Renal pelvis (tissue), 12 donors: ENCODE data around the gene NTMT1. TPM values are rescaled to one million over a fixed set of nuclear protein-coding genes. Genes with fewer than 3 reads are reported as not detected.
A peak's percentile ranks its signal among the peaks of the same experiment; 100 is the strongest.
"Not testable (repeated sequence)": the region's sequence is repeated elsewhere in the genome, so short reads cannot be mapped to it uniquely, and the experiment has no call there.

ENCODE experiments used
- DNase-seq: peaks from one replicate; pipeline ENCODE4 v3.0.0-alpha.2; 2013
- long read RNA-seq, 16 experiments: transcript quantifications; one replicate each; lab custom pipeline, GENCODE V29; 2026
- polyA plus RNA-seq, 3 donors: library from polyadenylated mRNA; unstranded; fragments of 120-200 nt; gene quantifications; one replicate each; pipeline ENCODE4 v1.2.1, GENCODE V29; 2013; ENCODE audit not compliant: insufficient read length in 3 of 3

Gene NTMT1
- polyA plus RNA-seq, result 10 to 100 TPM; 33.1 to 39.3 (median 36.0) TPM
- long read RNA-seq, donor 1, transcript NTMT1-203 (4 exons, 1,315 nt), result major isoform, 15 of 26 reads
- long read RNA-seq, donor 1, partial matches to known transcripts, result 5 of 26 reads
- long read RNA-seq, donor 1, other reads (novel, unspliced or antisense), result 0 of 26 reads
- long read RNA-seq, donor 2, transcript NTMT1-203 (4 exons, 1,315 nt), result major isoform, 12 of 18 reads
- long read RNA-seq, donor 2, partial matches to known transcripts, result 0 of 18 reads
- long read RNA-seq, donor 2, other reads (novel, unspliced or antisense), result 0 of 18 reads
- long read RNA-seq, donor 3, transcript NTMT1-206 (4 exons, 576 nt), result major isoform, 5 of 14 reads
- long read RNA-seq, donor 3, partial matches to known transcripts, result 0 of 14 reads
- long read RNA-seq, donor 3, other reads (novel, unspliced or antisense), result 0 of 14 reads
- long read RNA-seq, donor 4, transcript NTMT1-203 (4 exons, 1,315 nt), result major isoform, 11 of 26 reads
- long read RNA-seq, donor 4, transcript NTMT1-206 (4 exons, 576 nt), result minor isoform, 6 of 26 reads
- long read RNA-seq, donor 4, transcript NTMT1-202 (4 exons, 741 nt), result minor isoform, 6 of 26 reads
- long read RNA-seq, donor 4, partial matches to known transcripts, result 0 of 26 reads
- long read RNA-seq, donor 4, other reads (novel, unspliced or antisense), result 0 of 26 reads
- long read RNA-seq, donor 5, transcript NTMT1-203 (4 exons, 1,315 nt), result major isoform, 6 of 13 reads
- long read RNA-seq, donor 5, partial matches to known transcripts, result 0 of 13 reads
- long read RNA-seq, donor 5, other reads (novel, unspliced or antisense), result 0 of 13 reads
- long read RNA-seq, donor 6, transcript NTMT1-203 (4 exons, 1,315 nt), result major isoform, 11 of 21 reads
- long read RNA-seq, donor 6, partial matches to known transcripts, result 5 of 21 reads
- long read RNA-seq, donor 6, other reads (novel, unspliced or antisense), result 0 of 21 reads
- long read RNA-seq, donor 7, transcript NTMT1-203 (4 exons, 1,315 nt), result major isoform, 14 of 25 reads
- long read RNA-seq, donor 7, partial matches to known transcripts, result 0 of 25 reads
- long read RNA-seq, donor 7, other reads (novel, unspliced or antisense), result 0 of 25 reads
- long read RNA-seq, donor 8, transcript NTMT1-203 (4 exons, 1,315 nt), result major isoform, 5 of 7 reads
- long read RNA-seq, donor 8, partial matches to known transcripts, result 0 of 7 reads
- long read RNA-seq, donor 8, other reads (novel, unspliced or antisense), result 0 of 7 reads
- long read RNA-seq, donor 9, transcript NTMT1-202 (4 exons, 741 nt), result minor isoform, 5 of 36 reads
- long read RNA-seq, donor 9, transcript NTMT1-203 (4 exons, 1,315 nt), result major isoform, 22 of 36 reads
- long read RNA-seq, donor 9, transcript NTMT1-207 (3 exons, 1,072 nt), result minor isoform, 5 of 36 reads
- long read RNA-seq, donor 9, partial matches to known transcripts, result 0 of 36 reads
- long read RNA-seq, donor 9, other reads (novel, unspliced or antisense), result 0 of 36 reads
- long read RNA-seq, donor 10, transcript NTMT1-203 (4 exons, 1,315 nt), result major isoform, 16 of 25 reads
- long read RNA-seq, donor 10, partial matches to known transcripts, result 0 of 25 reads
- long read RNA-seq, donor 10, other reads (novel, unspliced or antisense), result 0 of 25 reads
- long read RNA-seq, donor 11, transcript NTMT1-203 (4 exons, 1,315 nt), result major isoform, 6 of 14 reads
- long read RNA-seq, donor 11, partial matches to known transcripts, result 0 of 14 reads
- long read RNA-seq, donor 11, other reads (novel, unspliced or antisense), result 0 of 14 reads
- long read RNA-seq, donor 12, transcript NTMT1-203 (4 exons, 1,315 nt), result major isoform, 20 of 32 reads
- long read RNA-seq, donor 12, partial matches to known transcripts, result 0 of 32 reads
- long read RNA-seq, donor 12, other reads (novel, unspliced or antisense), result 0 of 32 reads
- long read RNA-seq, donor 13, transcript NTMT1-203 (4 exons, 1,315 nt), result major isoform, 5 of 10 reads
- long read RNA-seq, donor 13, partial matches to known transcripts, result 0 of 10 reads
- long read RNA-seq, donor 13, other reads (novel, unspliced or antisense), result 0 of 10 reads
- long read RNA-seq, donor 14, result 0 reads
- long read RNA-seq, donor 15, transcript NTMT1-203 (4 exons, 1,315 nt), result major isoform, 22 of 34 reads
- long read RNA-seq, donor 15, transcript NTMT1-202 (4 exons, 741 nt), result minor isoform, 6 of 34 reads
- long read RNA-seq, donor 15, partial matches to known transcripts, result 0 of 34 reads
- long read RNA-seq, donor 15, other reads (novel, unspliced or antisense), result 0 of 34 reads
- long read RNA-seq, donor 16, transcript NTMT1-203 (4 exons, 1,315 nt), result major isoform, 7 of 12 reads
- long read RNA-seq, donor 16, partial matches to known transcripts, result 0 of 12 reads
- long read RNA-seq, donor 16, other reads (novel, unspliced or antisense), result 0 of 12 reads

GRCh38 chr9:129626079-129626624, at the start of gene NTMT1:
Gene NTMT1, plus strand, starts transcription at chr9:129626163. Its CDS starts 6,541 bp downstream, at chr9:129632704.
- peak; percentile 83 for DNase-seq

GRCh38 chr9:129576546-129577543, 49.1 kb upstream of the NTMT1 start:
- no peak for DNase-seq

- DNase-seq, result no peak
These were observed 46.7 kb upstream of the NTMT1 start for GRCh38 chr9:129579294-129579693.

GRCh38 chr9:129580211-129580915, 45.6 kb upstream of the NTMT1 start:
- DNase-seq, result no peak

GRCh38 chr9:129581505-129582189, 44.3 kb upstream of the NTMT1 start:
- DNase-seq, result no peak

- no peak for DNase-seq
These were observed 43.1 kb upstream of the NTMT1 start for GRCh38 chr9:129582855-129583254.

GRCh38 chr9:129583308-129584038, 42.5 kb upstream of the NTMT1 start:
- no peak for DNase-seq

GRCh38 chr9:129584136-129584535, 41.8 kb upstream of the NTMT1 start:
- no peak for DNase-seq

- DNase-seq, result no peak
These were observed 40.6 kb upstream of the NTMT1 start for GRCh38 chr9:129585352-129585751.

GRCh38 chr9:129586245-129586644, 39.7 kb upstream of the NTMT1 start:
- DNase-seq, result no peak

GRCh38 chr9:129586685-129587084, 39.3 kb upstream of the NTMT1 start:
- no peak for DNase-seq

- DNase-seq, result no peak
These were observed 38.3 kb upstream of the NTMT1 start for GRCh38 chr9:129587487-129588262.

GRCh38 chr9:129590466-129590865, 35.5 kb upstream of the NTMT1 start:
- no peak for DNase-seq

- DNase-seq, result no peak
These were observed 34.0 kb upstream of the NTMT1 start for GRCh38 chr9:129591916-129592315.

- DNase-seq, result not testable (repeated sequence)
These were observed 33.2 kb upstream of the NTMT1 start for GRCh38 chr9:129592790-129593189.
